A172 (cell line): ENCODE measurements around the gene EFNB2. TPM values are rescaled to one million over a fixed set of nuclear protein-coding genes. Genes with fewer than 3 reads are reported as not detected.

Source experiments
- DNase-seq: peaks from one replicate; pipeline ENCODE4 v3.0.0-alpha.2; 2015; ENCODE audit warnings: low spot score
- total RNA-seq: library from RNA; depleted of rRNA; stranded (reverse); fragments of >200 nt; shearing (Covaris generic); gene quantifications from 2 replicates; pipeline ENCODE4 v1.2.3, GENCODE V29; 2014

Gene EFNB2
- total RNA-seq, 1 experiment from 2014 or later, result 7.8 TPM

GRCh38 chr13:106500445-106500844 lies 35.0 kb downstream of the EFNB2 start:
- no peak for DNase-seq

GRCh38 chr13:106499896-106500295 lies 35.6 kb downstream of the EFNB2 start:
- DNase-seq, result peak; percentile 70

GRCh38 chr13:106499113-106499512 lies 36.3 kb downstream of the EFNB2 start:
- no peak for DNase-seq

- DNase-seq, result no peak
Measured at GRCh38 chr13:106498571-106498970, 36.9 kb downstream of the EFNB2 start.

GRCh38 chr13:106498158-106498557 lies 37.3 kb downstream of the EFNB2 start:
- DNase-seq, result no peak

- DNase-seq, result no peak
Measured at GRCh38 chr13:106497079-106497478, 38.4 kb downstream of the EFNB2 start.

GRCh38 chr13:106496072-106496997 lies 39.1 kb downstream of the EFNB2 start:
- no peak for DNase-seq

GRCh38 chr13:106494936-106495335 lies 40.5 kb downstream of the EFNB2 start:
- no peak for DNase-seq

GRCh38 chr13:106494506-106494905 lies 41.0 kb downstream of the EFNB2 start:
- no peak for DNase-seq

GRCh38 chr13:106493533-106494220 lies 41.8 kb downstream of the EFNB2 start:
- DNase-seq, result no peak

- no peak for DNase-seq
Measured at GRCh38 chr13:106492588-106493475, 42.6 kb downstream of the EFNB2 start.

GRCh38 chr13:106491928-106492587 lies 43.4 kb downstream of the EFNB2 start:
- DNase-seq, result no peak

GRCh38 chr13:106491463-106491862 lies 44.0 kb downstream of the EFNB2 start:
- DNase-seq, result no peak

GRCh38 chr13:106490569-106491321 lies 44.7 kb downstream of the EFNB2 start:
- no peak for DNase-seq

GRCh38 chr13:106489849-106490568 lies 45.5 kb downstream of the EFNB2 start:
- DNase-seq, result no peak

- DNase-seq, result no peak
Measured at GRCh38 chr13:106488686-106489085, 46.8 kb downstream of the EFNB2 start.

GRCh38 chr13:106488076-106488475 lies 47.4 kb downstream of the EFNB2 start:
- DNase-seq, result no peak

- no peak for DNase-seq
Measured at GRCh38 chr13:106487129-106487528, 48.3 kb downstream of the EFNB2 start.

GRCh38 chr13:106486287-106486686 lies 49.2 kb downstream of the EFNB2 start:
- no peak for DNase-seq
